Measurements from ENCODE around the gene GAPVD1.
A peak's percentile ranks its signal among the peaks of the same experiment; 100 is the strongest.
"Not testable (repeated sequence)": the region's sequence is repeated elsewhere in the genome, so short reads cannot be mapped to it uniquely, and the experiment has no call there.

Gene GAPVD1

DNA sequence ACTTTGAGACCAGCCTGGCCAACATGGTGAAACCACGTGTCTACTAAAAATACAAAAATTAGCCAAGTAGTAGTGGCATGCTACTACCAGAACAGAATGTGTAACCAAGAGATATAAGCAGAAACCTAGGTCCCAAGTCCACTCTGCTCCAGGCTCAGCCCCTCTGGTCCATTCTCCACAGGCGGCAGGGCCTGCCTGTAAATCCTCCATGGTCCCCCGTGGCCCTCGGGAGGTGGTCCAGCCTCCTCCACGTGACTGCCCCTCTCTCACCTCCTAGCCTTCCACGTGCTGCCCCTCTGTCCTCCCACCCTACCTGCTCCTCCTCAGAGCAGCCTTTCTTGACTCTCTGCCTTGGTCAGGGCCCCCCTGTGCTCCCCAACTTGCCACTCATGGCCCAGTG, 127.4 kb downstream of the GAPVD1 start:
- Mint-ChIP-seq H3K36me3 (ENCODE audit: low read depth) (no peaks in the 10 kb centered on the region), H3K27me3 (no peaks in the 10 kb centered on the region), H3K4me1 (ENCODE audit: low read depth) (no peaks in the 10 kb centered on the region), H3K9me3 (no peaks in the 10 kb centered on the region), H3K27ac (no peak overlapping the region), H3K4me3 (no peak overlapping the region)

DNA sequence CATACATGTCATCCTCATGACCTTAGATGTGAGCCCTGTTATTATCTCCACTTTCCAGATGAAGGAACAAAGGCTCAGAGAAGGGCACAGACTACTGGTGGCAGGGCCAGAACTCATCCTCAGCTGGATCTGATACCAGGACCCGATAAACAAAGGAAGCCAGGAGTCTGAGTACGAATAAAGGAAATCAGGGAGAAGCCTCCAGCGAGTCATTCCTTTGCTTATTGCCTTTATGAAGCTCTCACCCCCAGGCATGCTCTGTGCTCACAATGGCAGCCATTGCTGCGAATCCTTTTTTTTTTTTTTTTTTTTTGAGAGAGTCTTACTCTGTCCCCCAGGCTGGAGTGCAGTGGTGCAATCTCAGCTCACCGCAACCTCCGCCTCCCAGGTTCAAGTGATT, 130.1 kb downstream of the GAPVD1 start:
- Mint-ChIP-seq H3K36me3 (ENCODE audit: low read depth) (no peaks in the 10 kb centered on the region), H3K4me3 (no peak overlapping the region), H3K4me1 (ENCODE audit: low read depth) (no peaks in the 10 kb centered on the region), H3K27ac (no peak overlapping the region), H3K27me3 (no peaks in the 10 kb centered on the region), H3K9me3 (no peaks in the 10 kb centered on the region)

DNA sequence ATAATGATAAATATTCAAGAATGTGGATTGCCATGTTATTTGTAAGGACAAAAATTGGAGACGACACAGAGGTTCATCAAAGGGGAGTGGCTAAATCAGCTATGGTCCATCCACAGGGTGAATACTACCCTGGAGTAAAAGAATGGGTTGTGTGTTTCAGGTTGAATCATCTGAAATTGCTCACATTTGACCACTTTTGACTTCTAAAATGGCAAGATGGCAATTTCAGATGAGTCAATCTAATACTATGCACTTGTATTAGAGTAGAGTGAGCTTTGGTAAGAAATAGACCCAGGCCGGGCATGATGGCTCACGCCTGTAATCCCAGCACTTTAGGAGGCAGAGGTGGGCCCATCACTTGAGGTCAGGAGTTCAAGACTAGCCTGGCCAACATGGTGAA, 131.8 kb downstream of the GAPVD1 start:
- Mint-ChIP-seq H3K4me1 (ENCODE audit: low read depth) (no peaks in the 10 kb centered on the region), H3K4me3 (no peak overlapping the region), H3K27ac (no peak overlapping the region), H3K27me3 (no peaks in the 10 kb centered on the region), H3K36me3 (ENCODE audit: low read depth) (no peaks in the 10 kb centered on the region), H3K9me3 (no peaks in the 10 kb centered on the region)

DNA sequence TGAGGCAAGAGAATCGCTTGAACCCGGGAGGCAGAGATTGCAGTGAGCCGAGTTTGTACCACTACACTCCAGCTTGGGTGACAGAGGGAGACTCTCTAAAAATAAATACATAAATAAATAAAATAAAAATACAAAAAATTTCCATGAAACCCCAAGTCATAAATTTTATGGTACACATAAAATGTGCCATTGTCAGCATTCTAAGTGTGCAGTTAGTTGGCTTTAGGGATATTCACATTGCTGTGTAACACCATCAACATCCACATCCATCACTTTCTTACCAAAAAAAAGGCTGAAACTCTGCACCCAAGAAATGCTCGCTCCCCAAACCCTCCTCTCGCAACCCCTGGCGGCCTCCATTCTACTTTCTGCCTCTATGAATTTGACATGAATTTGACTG, 135.2 kb downstream of the GAPVD1 start:
- Mint-ChIP-seq H3K27me3 (no peaks in the 10 kb centered on the region), H3K27ac (no peak overlapping the region), H3K9me3 (no peaks in the 10 kb centered on the region), H3K4me3 (no peak overlapping the region), H3K36me3 (ENCODE audit: low read depth) (no peaks in the 10 kb centered on the region), H3K4me1 (ENCODE audit: low read depth) (no peaks in the 10 kb centered on the region)

DNA sequence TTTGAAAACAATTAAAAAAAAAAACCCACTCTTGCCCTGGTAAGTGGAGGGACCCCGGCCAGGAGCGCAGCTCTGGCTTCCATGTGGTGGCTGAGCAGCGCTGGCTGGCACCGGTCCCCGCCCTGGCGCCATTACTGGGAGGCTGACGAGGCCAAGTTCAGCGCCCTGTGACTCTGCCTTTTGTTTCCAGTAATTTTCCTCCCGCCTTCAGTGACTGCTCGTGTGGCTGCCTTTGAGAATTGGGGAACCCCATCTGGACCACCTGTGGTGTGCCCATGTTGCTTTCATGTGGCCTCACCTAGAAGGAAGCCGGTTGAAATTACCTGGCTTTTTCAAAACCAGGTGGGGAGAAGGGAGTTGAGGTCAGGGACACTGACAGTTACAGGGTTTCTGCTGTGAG, 136.1 kb downstream of the GAPVD1 start:
- Mint-ChIP-seq H3K4me1 (ENCODE audit: low read depth) (no peaks in the 10 kb centered on the region), H3K27ac (no peak overlapping the region), H3K27me3 (no peaks in the 10 kb centered on the region), H3K4me3 (no peak overlapping the region), H3K9me3 (no peaks in the 10 kb centered on the region), H3K36me3 (ENCODE audit: low read depth) (no peaks in the 10 kb centered on the region)

DNA sequence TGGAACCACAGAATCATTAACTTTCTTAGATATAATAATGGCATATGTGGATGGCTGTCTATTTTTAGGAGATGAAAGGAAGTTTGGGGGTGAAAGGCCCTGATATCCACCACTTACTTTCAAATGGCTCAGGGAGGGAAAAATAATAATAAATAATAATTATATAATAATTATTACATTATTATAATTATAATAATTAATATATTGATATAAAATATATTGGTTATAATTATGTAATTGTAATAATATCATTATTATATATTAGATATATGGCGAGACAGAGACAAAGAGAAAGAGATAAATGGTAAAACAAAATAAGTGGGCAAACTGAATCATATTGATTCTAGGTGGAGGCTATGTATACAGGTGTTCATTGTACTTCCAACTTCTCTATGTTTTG, 136.6 kb downstream of the GAPVD1 start:
- Mint-ChIP-seq H3K4me1 (ENCODE audit: low read depth) (no peaks in the 10 kb centered on the region), H3K9me3 (no peaks in the 10 kb centered on the region), H3K27me3 (no peaks in the 10 kb centered on the region), H3K36me3 (ENCODE audit: low read depth) (no peaks in the 10 kb centered on the region), H3K4me3 (no peak overlapping the region), H3K27ac (no peak overlapping the region)

DNA sequence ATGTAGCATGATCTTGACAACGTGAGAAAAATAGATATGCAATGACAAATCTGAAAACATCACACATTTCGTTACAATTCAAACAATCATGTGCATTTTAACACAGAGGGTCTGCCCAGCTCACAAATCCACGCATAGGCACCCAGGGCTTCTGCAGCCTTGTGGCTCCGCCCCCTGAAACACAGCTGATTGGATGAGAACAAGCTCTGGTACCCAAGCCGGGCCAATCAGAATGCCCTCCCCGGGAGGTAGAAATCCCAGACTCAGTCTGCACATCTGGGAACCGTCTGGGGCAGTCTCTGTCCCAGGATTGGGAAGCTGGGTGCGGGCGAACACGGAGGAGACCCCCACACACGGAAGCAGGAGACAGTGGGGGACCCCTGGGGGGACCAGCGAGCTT, 137.5 kb downstream of the GAPVD1 start:
- Mint-ChIP-seq H3K27me3 (no peaks in the 10 kb centered on the region), H3K4me3 (no peak overlapping the region), H3K27ac (no peak overlapping the region), H3K4me1 (ENCODE audit: low read depth) (no peaks in the 10 kb centered on the region), H3K9me3 (no peaks in the 10 kb centered on the region), H3K36me3 (ENCODE audit: low read depth) (no peaks in the 10 kb centered on the region)

DNA sequence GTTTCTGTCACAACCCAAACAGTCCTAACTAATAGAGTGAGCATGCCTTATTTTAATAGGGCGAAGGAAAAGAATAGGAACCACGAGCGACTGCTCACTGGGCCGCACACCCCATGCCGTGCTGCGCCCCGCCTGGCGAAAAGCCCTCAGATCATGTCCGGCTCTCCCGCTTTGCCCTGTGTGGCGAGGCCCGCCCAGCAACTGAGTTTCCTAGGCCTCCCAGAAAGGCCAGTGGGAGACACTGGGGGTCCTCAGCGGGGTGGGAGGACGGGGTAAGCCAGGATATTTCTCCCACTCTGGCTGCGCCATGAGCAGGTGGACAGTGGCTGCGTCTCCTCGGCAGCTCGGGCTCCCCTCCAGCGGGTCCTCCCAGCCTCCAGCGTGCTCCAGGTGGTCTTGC, 138.0 kb downstream of the GAPVD1 start:
- Mint-ChIP-seq H3K4me1 (ENCODE audit: low read depth) (no peaks in the 10 kb centered on the region), H3K27me3 (no peaks in the 10 kb centered on the region), H3K27ac (no peak overlapping the region), H3K36me3 (ENCODE audit: low read depth) (no peaks in the 10 kb centered on the region), H3K4me3 (no peak overlapping the region), H3K9me3 (no peaks in the 10 kb centered on the region)

DNA sequence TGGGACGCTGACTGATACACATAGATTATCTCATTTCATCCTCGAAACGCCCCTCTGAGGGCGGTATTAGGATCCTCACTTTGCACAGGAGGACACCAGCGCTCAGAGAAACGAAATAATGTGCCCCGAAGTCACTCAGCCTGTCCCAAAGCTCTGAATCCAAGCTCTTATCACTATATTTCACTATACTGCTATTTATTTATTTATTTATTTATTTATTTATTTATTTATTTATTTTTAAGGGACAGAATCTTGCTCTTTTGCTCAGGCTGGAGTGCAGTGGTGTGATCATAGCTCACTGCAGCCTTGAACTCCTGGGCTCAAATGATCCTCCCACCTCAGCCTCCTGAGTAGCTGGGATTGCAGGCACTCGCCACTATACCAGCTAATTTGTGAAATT, 138.6 kb downstream of the GAPVD1 start:
- not testable (repeated sequence) for H3K27me3 Mint-ChIP-seq; H3K4me3 Mint-ChIP-seq; H3K4me1 Mint-ChIP-seq (ENCODE audit: low read depth); H3K36me3 Mint-ChIP-seq (ENCODE audit: low read depth); H3K27ac Mint-ChIP-seq; H3K9me3 Mint-ChIP-seq

DNA sequence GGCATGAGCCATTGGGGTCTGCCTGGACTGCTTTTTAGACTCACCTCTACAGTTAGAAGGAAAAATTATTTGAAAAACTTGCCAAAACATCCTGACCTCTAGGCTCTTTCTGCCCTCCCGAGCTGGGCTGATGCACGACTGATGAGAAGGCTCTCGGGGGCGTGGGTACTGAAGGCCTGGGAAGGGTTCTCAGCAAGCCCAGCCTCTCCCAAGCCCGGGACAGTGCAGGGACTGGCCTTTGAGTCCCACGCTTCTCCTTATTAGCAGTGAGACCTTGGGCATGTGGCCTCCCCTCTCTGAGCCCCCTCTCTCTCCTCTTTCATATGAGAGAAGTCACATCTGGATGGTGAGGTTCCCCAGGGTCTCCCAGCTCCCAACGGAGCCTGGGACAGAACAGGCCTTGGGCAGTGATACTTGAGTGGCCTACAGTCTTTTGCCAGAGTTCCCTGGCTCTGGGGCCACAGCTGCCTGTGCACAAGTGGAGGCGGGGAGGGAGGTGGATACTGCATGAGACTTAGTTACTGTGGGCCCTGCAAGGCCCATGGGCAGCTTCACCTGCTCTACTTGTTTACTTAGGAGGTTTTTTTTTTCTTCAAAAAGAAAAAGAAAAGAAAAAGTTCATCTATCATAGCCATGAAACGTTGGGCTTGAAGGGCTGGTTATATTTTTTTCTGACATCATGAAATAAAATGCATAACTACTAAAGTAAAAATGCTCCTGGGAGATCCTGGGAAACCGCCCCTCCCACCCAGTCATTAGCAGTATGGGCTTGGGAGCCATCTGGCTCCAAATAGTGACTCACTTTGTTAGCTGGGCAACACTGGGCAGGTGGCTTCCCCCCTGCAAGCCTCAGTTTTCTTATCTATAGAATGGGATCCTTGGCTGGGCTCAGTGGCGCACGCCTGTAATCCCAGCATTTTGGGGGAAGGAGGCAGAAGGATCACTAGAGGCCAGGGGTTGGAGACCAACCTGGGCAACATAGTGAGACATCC, 139.4 kb downstream of the GAPVD1 start:
- Mint-ChIP-seq H3K4me1 (ENCODE audit: low read depth) (no peaks in the 10 kb centered on the region), H3K4me3 (no peak overlapping the region), H3K36me3 (ENCODE audit: low read depth) (no peaks in the 10 kb centered on the region), H3K27me3 (no peaks in the 10 kb centered on the region), H3K27ac (no peak overlapping the region), H3K9me3 (no peaks in the 10 kb centered on the region)

DNA sequence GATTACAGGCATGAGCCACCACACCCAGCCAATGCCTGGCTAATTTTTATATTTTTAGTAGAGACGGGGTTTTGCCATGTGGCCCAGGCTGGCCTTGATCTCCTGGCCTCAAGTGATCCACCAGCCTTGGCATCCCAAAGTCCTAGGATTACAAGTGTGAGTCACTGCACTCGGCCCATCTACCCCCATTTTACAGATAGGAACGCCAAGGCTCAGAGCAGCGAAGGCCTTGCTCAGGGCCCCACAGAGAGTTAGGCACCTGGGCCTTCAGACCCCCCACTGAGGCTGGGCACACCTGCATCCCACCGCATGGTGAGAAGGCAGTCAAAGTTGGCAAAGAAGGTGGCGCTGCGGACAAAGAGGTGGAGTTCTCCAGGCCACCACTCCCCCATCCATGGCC, 143.1 kb downstream of the GAPVD1 start:
- Mint-ChIP-seq H3K27ac (no peak overlapping the region), H3K4me3 (no peak overlapping the region), H3K27me3 (peaks cover 25% of the 10 kb centered on the region), H3K4me1 (ENCODE audit: low read depth) (peaks cover 10% of the 10 kb centered on the region), H3K9me3 (no peaks in the 10 kb centered on the region), H3K36me3 (ENCODE audit: low read depth) (no peaks in the 10 kb centered on the region)

DNA sequence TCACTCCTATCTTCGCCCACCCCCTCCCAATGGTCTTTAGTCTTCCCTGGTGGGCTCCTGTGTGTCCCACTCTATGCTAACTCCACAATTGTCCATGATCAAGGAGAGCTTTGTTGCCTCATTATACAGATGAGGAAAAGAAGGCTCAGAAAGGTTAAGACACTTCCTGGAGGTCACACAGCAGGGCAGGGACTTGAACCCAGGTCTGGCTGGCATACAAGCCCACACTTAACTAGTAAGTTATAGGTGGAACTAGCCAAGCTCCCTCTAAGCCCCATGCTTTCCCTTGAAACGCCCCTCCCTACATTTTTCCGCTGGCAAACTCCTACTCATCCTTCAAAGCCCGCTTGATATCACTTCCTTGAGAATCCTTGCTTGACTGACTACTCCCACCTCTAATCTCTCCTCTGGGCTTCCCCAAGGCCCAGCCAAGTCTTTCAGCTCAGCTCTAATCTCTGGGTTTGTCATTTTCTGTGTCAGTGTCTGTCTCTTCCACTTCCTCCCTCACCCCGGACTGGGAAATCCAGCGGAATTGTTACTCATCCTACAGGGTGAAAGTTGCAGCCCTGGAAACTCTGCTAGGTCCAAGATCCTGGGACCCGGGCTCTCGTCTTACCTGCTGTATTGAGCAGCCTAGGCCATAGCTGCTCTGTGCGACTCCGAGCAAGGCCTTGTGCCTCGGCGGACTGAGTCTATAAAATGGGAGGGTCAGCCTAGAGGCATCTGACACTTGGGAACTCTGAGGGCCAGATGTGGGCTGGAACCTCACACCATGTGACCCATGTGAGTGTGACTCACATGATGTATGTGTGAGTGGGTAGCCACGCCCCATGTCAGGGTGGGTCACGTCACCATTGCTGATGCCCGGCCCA, 144.5 kb downstream of the GAPVD1 start:
- H3K27me3 Mint-ChIP-seq: peaks cover 30% of the 10 kb centered on the region
- H3K4me1 Mint-ChIP-seq (ENCODE audit: low read depth): peaks cover 14% of the 10 kb centered on the region
- H3K4me3 Mint-ChIP-seq: no peak overlapping the region
- no peak overlapping the region for H3K27ac Mint-ChIP-seq
- H3K36me3 Mint-ChIP-seq (ENCODE audit: low read depth): no peaks in the 10 kb centered on the region
- no peaks in the 10 kb centered on the region for H3K9me3 Mint-ChIP-seq

DNA sequence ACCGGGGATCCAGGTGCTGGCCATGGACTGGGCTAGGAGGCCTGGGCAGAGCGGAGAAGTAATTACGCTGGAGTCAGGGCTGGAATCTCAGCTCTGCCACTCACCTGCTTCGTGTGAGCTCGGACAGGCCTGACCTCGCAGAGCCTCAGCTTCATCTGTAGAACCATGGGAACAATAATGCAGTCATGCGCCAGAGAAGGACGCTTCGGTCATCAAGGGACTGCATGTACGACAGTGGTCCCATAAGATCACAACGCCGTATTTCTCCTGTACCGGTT, 145.1 kb downstream of the GAPVD1 start:
- H3K9me3 Mint-ChIP-seq: no peaks in the 10 kb centered on the region
- H3K4me1 Mint-ChIP-seq (ENCODE audit: low read depth): peaks cover 14% of the 10 kb centered on the region
- no peak overlapping the region for H3K4me3 Mint-ChIP-seq
- H3K27ac Mint-ChIP-seq: no peak overlapping the region
- H3K27me3 Mint-ChIP-seq: peaks cover 30% of the 10 kb centered on the region
- H3K36me3 Mint-ChIP-seq (ENCODE audit: low read depth): no peaks in the 10 kb centered on the region

DNA sequence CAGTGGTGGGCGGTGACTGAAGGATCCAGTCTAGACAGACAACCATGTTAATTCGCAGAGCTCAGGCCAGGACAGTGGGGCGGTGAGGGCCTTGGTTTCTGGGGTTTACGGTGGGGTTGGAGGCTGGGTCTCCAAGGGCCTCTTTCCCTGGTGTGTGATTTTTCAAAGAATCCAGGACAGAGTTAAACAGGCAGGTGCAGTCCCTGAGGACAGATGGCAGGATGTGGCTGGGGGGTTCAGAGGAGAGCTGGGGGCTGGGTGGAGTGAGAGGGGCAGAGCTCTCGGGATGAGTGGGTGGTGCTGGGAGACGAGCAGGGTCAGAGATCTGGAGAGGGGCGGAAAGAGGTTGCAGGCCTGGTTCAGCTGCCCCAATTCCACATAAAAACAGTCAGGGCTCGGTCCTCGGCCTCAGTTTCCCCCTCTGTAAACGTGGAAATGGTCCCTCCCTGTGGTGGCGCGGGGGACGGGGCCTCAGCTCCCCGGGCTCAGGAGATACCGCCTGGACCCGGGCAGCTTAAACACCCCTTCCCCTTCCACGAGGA, 145.9 kb downstream of the GAPVD1 start:
- no peaks in the 10 kb centered on the region for H3K9me3 Mint-ChIP-seq
- H3K4me1 Mint-ChIP-seq (ENCODE audit: low read depth): peaks cover 14% of the 10 kb centered on the region
- peaks cover 30% of the 10 kb centered on the region for H3K27me3 Mint-ChIP-seq
- peak overlapping the region; percentile 43 for H3K4me3 Mint-ChIP-seq
- no peaks in the 10 kb centered on the region for H3K36me3 Mint-ChIP-seq (ENCODE audit: low read depth)
- no peak overlapping the region for H3K27ac Mint-ChIP-seq
